ENCODE measurements around the gene NKAIN2.

The NKAIN2 gene

GRCh38 chr6:124758663-124759062 is 955.0 kb downstream of the NKAIN2 start:
- Histone ChIP-seq H3K79me2 (ENCODE audit: control insufficient read depth, insufficient read depth, low read length, unreplicated experiment) (no peaks in the 10 kb centered on the region), H3K4me3 (ENCODE audit: low read depth, low read length) (no peak overlapping the region), H3K4me1 (ENCODE audit: control insufficient read depth, insufficient read depth, low read length, unreplicated experiment) (no peaks in the 10 kb centered on the region), H3K27ac (ENCODE audit: low read depth, low read length) (no peak overlapping the region), H2AFZ (ENCODE audit: low read length, unreplicated experiment) (no peak overlapping the region), H3K36me3 (ENCODE audit: insufficient read depth, low read length) (no peaks in the 10 kb centered on the region), H3K27me3 (ENCODE audit: insufficient read depth, low read length) (no peaks in the 10 kb centered on the region)

GRCh38 chr6:124765280-124765679 is 961.6 kb downstream of the NKAIN2 start:
- H3K4me1 ChIP-seq (ENCODE audit: control insufficient read depth, insufficient read depth, low read length, unreplicated experiment), result no peaks in the 10 kb centered on the region
- no peak overlapping the region for H3K4me3 ChIP-seq (ENCODE audit: low read depth, low read length)
- no peak overlapping the region for H2AFZ ChIP-seq (ENCODE audit: low read length, unreplicated experiment)
- no peaks in the 10 kb centered on the region for H3K36me3 ChIP-seq (ENCODE audit: insufficient read depth, low read length)
- H3K79me2 ChIP-seq (ENCODE audit: control insufficient read depth, insufficient read depth, low read length, unreplicated experiment), result no peaks in the 10 kb centered on the region
- H3K27me3 ChIP-seq (ENCODE audit: insufficient read depth, low read length), result no peaks in the 10 kb centered on the region; the same call in 1 of the 2 replicates
- no peak overlapping the region for H3K27ac ChIP-seq (ENCODE audit: low read depth, low read length)

GRCh38 chr6:124768224-124768623 is 964.6 kb downstream of the NKAIN2 start:
- Histone ChIP-seq H3K4me3 (ENCODE audit: low read depth, low read length) (no peak overlapping the region), H3K27ac (ENCODE audit: low read depth, low read length) (no peak overlapping the region), H2AFZ (ENCODE audit: low read length, unreplicated experiment) (no peak overlapping the region), H3K79me2 (ENCODE audit: control insufficient read depth, insufficient read depth, low read length, unreplicated experiment) (no peaks in the 10 kb centered on the region), H3K27me3 (ENCODE audit: insufficient read depth, low read length) (no peaks in the 10 kb centered on the region; the same call in 1 of the 2 replicates), H3K4me1 (ENCODE audit: control insufficient read depth, insufficient read depth, low read length, unreplicated experiment) (no peaks in the 10 kb centered on the region), H3K36me3 (ENCODE audit: insufficient read depth, low read length) (no peaks in the 10 kb centered on the region)

- Histone ChIP-seq H3K36me3 (ENCODE audit: insufficient read depth, low read length) (no peaks in the 10 kb centered on the region), H3K79me2 (ENCODE audit: control insufficient read depth, insufficient read depth, low read length, unreplicated experiment) (no peaks in the 10 kb centered on the region), H3K27ac (ENCODE audit: low read depth, low read length) (no peak overlapping the region), H3K4me1 (ENCODE audit: control insufficient read depth, insufficient read depth, low read length, unreplicated experiment) (no peaks in the 10 kb centered on the region), H3K27me3 (ENCODE audit: insufficient read depth, low read length) (no peaks in the 10 kb centered on the region; the same call in 1 of the 2 replicates), H3K4me3 (ENCODE audit: low read depth, low read length) (no peak overlapping the region), H2AFZ (ENCODE audit: low read length, unreplicated experiment) (no peak overlapping the region)
Measured at GRCh38 chr6:124769811-124770544, 966.3 kb downstream of the NKAIN2 start.

- Histone ChIP-seq H3K27ac (ENCODE audit: low read depth, low read length) (no peak overlapping the region), H3K79me2 (ENCODE audit: control insufficient read depth, insufficient read depth, low read length, unreplicated experiment) (no peaks in the 10 kb centered on the region), H2AFZ (ENCODE audit: low read length, unreplicated experiment) (no peak overlapping the region), H3K4me3 (ENCODE audit: low read depth, low read length) (no peak overlapping the region), H3K36me3 (ENCODE audit: insufficient read depth, low read length) (no peaks in the 10 kb centered on the region), H3K27me3 (ENCODE audit: insufficient read depth, low read length) (no peaks in the 10 kb centered on the region; the same call in 1 of the 2 replicates), H3K4me1 (ENCODE audit: control insufficient read depth, insufficient read depth, low read length, unreplicated experiment) (no peaks in the 10 kb centered on the region)
Measured at GRCh38 chr6:124770784-124771183, 967.1 kb downstream of the NKAIN2 start.

- no peaks in the 10 kb centered on the region for H3K36me3 ChIP-seq (ENCODE audit: insufficient read depth, low read length)
Measured at GRCh38 chr6:124772733-124773319, 969.2 kb downstream of the NKAIN2 start.

GRCh38 chr6:124775121-124775520 is 971.5 kb downstream of the NKAIN2 start:
- Histone ChIP-seq H2AFZ (ENCODE audit: low read length, unreplicated experiment) (no peak overlapping the region), H3K4me3 (ENCODE audit: low read depth, low read length) (no peak overlapping the region), H3K36me3 (ENCODE audit: insufficient read depth, low read length) (no peaks in the 10 kb centered on the region), H3K27me3 (ENCODE audit: insufficient read depth, low read length) (no peaks in the 10 kb centered on the region), H3K4me1 (ENCODE audit: control insufficient read depth, insufficient read depth, low read length, unreplicated experiment) (no peaks in the 10 kb centered on the region), H3K27ac (ENCODE audit: low read depth, low read length) (no peak overlapping the region), H3K79me2 (ENCODE audit: control insufficient read depth, insufficient read depth, low read length, unreplicated experiment) (no peaks in the 10 kb centered on the region)

More at GRCh38 chr6:124772733-124773319, 969.2 kb downstream of the NKAIN2 start:
- Histone ChIP-seq H3K79me2 (ENCODE audit: control insufficient read depth, insufficient read depth, low read length, unreplicated experiment) (no peaks in the 10 kb centered on the region), H3K27me3 (ENCODE audit: insufficient read depth, low read length) (no peaks in the 10 kb centered on the region), H3K27ac (ENCODE audit: low read depth, low read length) (no peak overlapping the region), H3K4me3 (ENCODE audit: low read depth, low read length) (no peak overlapping the region), H2AFZ (ENCODE audit: low read length, unreplicated experiment) (no peak overlapping the region), H3K4me1 (ENCODE audit: control insufficient read depth, insufficient read depth, low read length, unreplicated experiment) (no peaks in the 10 kb centered on the region)

- no peak overlapping the region for H2AFZ ChIP-seq (ENCODE audit: low read length, unreplicated experiment)
- no peaks in the 10 kb centered on the region for H3K27me3 ChIP-seq (ENCODE audit: insufficient read depth, low read length)
- no peak overlapping the region for H3K4me3 ChIP-seq (ENCODE audit: low read depth, low read length)
- H3K79me2 ChIP-seq (ENCODE audit: control insufficient read depth, insufficient read depth, low read length, unreplicated experiment), result no peaks in the 10 kb centered on the region
- H3K36me3 ChIP-seq (ENCODE audit: insufficient read depth, low read length), result no peaks in the 10 kb centered on the region
- no peak overlapping the region for H3K27ac ChIP-seq (ENCODE audit: low read depth, low read length)
- H3K4me1 ChIP-seq (ENCODE audit: control insufficient read depth, insufficient read depth, low read length, unreplicated experiment), result no peaks in the 10 kb centered on the region
Measured at GRCh38 chr6:124777863-124778262, 974.2 kb downstream of the NKAIN2 start.

GRCh38 chr6:124780623-124781022 is 977.0 kb downstream of the NKAIN2 start:
- no peaks in the 10 kb centered on the region for H3K27me3 ChIP-seq (ENCODE audit: insufficient read depth, low read length)
- no peak overlapping the region for H2AFZ ChIP-seq (ENCODE audit: low read length, unreplicated experiment)
- H3K27ac ChIP-seq (ENCODE audit: low read depth, low read length), result no peak overlapping the region
- no peaks in the 10 kb centered on the region for H3K36me3 ChIP-seq (ENCODE audit: insufficient read depth, low read length)
- no peaks in the 10 kb centered on the region for H3K79me2 ChIP-seq (ENCODE audit: control insufficient read depth, insufficient read depth, low read length, unreplicated experiment)
- no peaks in the 10 kb centered on the region for H3K4me1 ChIP-seq (ENCODE audit: control insufficient read depth, insufficient read depth, low read length, unreplicated experiment)
- no peak overlapping the region for H3K4me3 ChIP-seq (ENCODE audit: low read depth, low read length)

- H3K36me3 ChIP-seq (ENCODE audit: insufficient read depth, low read length), result no peaks in the 10 kb centered on the region
- H3K27ac ChIP-seq (ENCODE audit: low read depth, low read length), result no peak overlapping the region
- no peak overlapping the region for H3K4me3 ChIP-seq (ENCODE audit: low read depth, low read length)
- H3K27me3 ChIP-seq (ENCODE audit: insufficient read depth, low read length), result no peaks in the 10 kb centered on the region
- H3K4me1 ChIP-seq (ENCODE audit: control insufficient read depth, insufficient read depth, low read length, unreplicated experiment), result no peaks in the 10 kb centered on the region
- no peaks in the 10 kb centered on the region for H3K79me2 ChIP-seq (ENCODE audit: control insufficient read depth, insufficient read depth, low read length, unreplicated experiment)
- H2AFZ ChIP-seq (ENCODE audit: low read length, unreplicated experiment), result no peak overlapping the region
Measured at GRCh38 chr6:124783344-124783743, 979.7 kb downstream of the NKAIN2 start.

- Histone ChIP-seq H3K36me3 (ENCODE audit: insufficient read depth, low read length) (no peaks in the 10 kb centered on the region), H2AFZ (ENCODE audit: low read length, unreplicated experiment) (no peak overlapping the region), H3K27ac (ENCODE audit: low read depth, low read length) (no peak overlapping the region), H3K4me3 (ENCODE audit: low read depth, low read length) (no peak overlapping the region), H3K27me3 (ENCODE audit: insufficient read depth, low read length) (no peaks in the 10 kb centered on the region; the same call in none of the 2 replicates), H3K4me1 (ENCODE audit: control insufficient read depth, insufficient read depth, low read length, unreplicated experiment) (no peaks in the 10 kb centered on the region), H3K79me2 (ENCODE audit: control insufficient read depth, insufficient read depth, low read length, unreplicated experiment) (no peaks in the 10 kb centered on the region)
Measured at GRCh38 chr6:124791156-124791555, 987.5 kb downstream of the NKAIN2 start.

Measured in ACC112 (cell line).